ENCODE results near the gene SCGB1D2.

DNA sequence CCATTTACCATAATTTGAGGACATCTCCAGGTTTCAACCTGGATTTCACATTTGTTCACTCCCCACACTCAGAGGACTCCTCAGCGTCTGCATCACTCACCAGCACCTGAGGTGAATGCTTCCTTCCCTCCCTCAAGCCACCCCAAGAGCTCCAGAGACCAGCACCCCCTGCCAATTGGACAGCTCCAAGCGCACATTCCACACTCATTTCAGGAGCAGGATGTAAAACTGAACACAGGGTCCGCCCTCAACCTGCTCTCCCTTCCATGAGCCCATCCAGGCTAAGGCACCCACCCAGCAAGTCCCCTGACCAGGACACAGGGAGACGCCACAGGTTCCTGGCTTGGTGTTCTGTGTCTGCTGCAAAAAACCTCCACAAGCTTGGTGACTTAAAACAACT, 48.1 kb upstream of the SCGB1D2 start:
- no peak for TF ChIP-seq CTCF (conservative IDR thresholded peaks at IDR 0.05; ENCODE audit: low read depth, low read length)
- no peak for TF ChIP-seq POLR2A (IDR thresholded peaks at IDR 0.05; ENCODE audit: low read depth, low read length)
- TF ChIP-seq FOS (IDR thresholded peaks at IDR 0.05; ENCODE audit: low read depth, low read length): no peak
- TF ChIP-seq MXI1 (IDR thresholded peaks at IDR 0.05; ENCODE audit: borderline replicate concordance, low read depth, low read length): no peak
- no peak for TF ChIP-seq CHD1 (IDR thresholded peaks at IDR 0.05; ENCODE audit: low read depth, low read length)
- TF ChIP-seq BHLHE40 (IDR thresholded peaks at IDR 0.05; ENCODE audit: low read depth, low read length): no peak
- TF ChIP-seq RAD21 (IDR thresholded peaks at IDR 0.05; ENCODE audit: low read length): no peak
- TF ChIP-seq MAFK (IDR thresholded peaks at IDR 0.05; ENCODE audit: low read depth, low read length): no peak
- TF ChIP-seq SMC3 (IDR thresholded peaks at IDR 0.05; ENCODE audit: low read depth, low read length): no peak
- TF ChIP-seq RFX5 (IDR thresholded peaks at IDR 0.05; ENCODE audit: low read depth, low read length): no peak
- no peak for TF ChIP-seq MAZ (IDR thresholded peaks at IDR 0.05; ENCODE audit: borderline replicate concordance, low read depth, low read length)

Data from IMR-90 (cell line).